Naive thymus-derived CD4-positive, alpha-beta T cell (primary cell): ENCODE measurements around the gene LPP. TPM values are rescaled to one million over a fixed set of nuclear protein-coding genes. Genes with fewer than 3 reads are reported as not detected.

Experiments
- ATAC-seq: fragments of 150-1000 bp; cut with Tn5 transposase; 2 replicates; pipeline ENCODE4 v1.10.0; 2021; ENCODE audit warnings: mild to moderate bottlenecking, moderate library complexity
- CTCF ChIA-PET: fragments of 350-600 bp; sonication (Branson Sonifier 250); formaldehyde crosslinking; loops from one replicate; lab custom pipeline; 2021; ENCODE audit warnings: antibody characterized with exemption; lab: Charles Lee
- POLR2A ChIA-PET: fragments of 350-600 bp; sonication (Branson Sonifier 250); formaldehyde crosslinking; loops from one replicate; lab custom pipeline; 2021; ENCODE audit warnings: antibody characterized with exemption, inconsistent platforms; lab: Charles Lee
- DNase-seq, 9 donors: peaks; one replicate each; pipeline versions ENCODE4 v3.0.0 to v3.0.0-alpha.2; 2020 to 2022; ENCODE audit warnings: mixed read lengths in 1 of 9
- H3K27ac ChIP-seq: one replicate; pipeline ENCODE4 v1.7.0; 2013; ENCODE audit warnings: mild to moderate bottlenecking, low read depth, low read length, moderate library complexity
- H3K27me3 ChIP-seq, 2 donors: one replicate each; pipeline ENCODE4 v1.7.0; 2013; ENCODE audit warnings: low read length in 2 of 2, mild to moderate bottlenecking in 2 of 2, moderate library complexity in 2 of 2; ENCODE audit not compliant: control insufficient read depth in 2 of 2, insufficient read depth in 2 of 2
- H3K36me3 ChIP-seq, 3 experiments: 1 replicate in 2 of 3; 2 replicates in 1 of 3; pipeline ENCODE4 v1.7.0; 2013; ENCODE audit warnings: low read length in 3 of 3, mild to moderate bottlenecking in 3 of 3, moderate library complexity in 1 of 3; ENCODE audit not compliant: insufficient read depth in 3 of 3, control insufficient read depth in 2 of 3
- H3K4me1 ChIP-seq, 2 donors: one replicate each; pipeline ENCODE4 v1.7.0; 2013; ENCODE audit warnings: low read length in 2 of 2, mild to moderate bottlenecking in 2 of 2, moderate library complexity in 1 of 2; ENCODE audit not compliant: control insufficient read depth in 2 of 2, insufficient read depth in 2 of 2
- H3K4me3 ChIP-seq: 2 replicates; pipeline ENCODE4 v1.7.0; 2013; ENCODE audit warnings: mild to moderate bottlenecking, low read length
- H3K9me3 ChIP-seq, 3 experiments: 1 replicate in 2 of 3; 2 replicates in 1 of 3; pipeline ENCODE4 v1.7.0; 2013; ENCODE audit warnings: low read length in 3 of 3; ENCODE audit not compliant: control insufficient read depth in 2 of 3
- H3K27ac Mint-ChIP-seq, 9 donors: one replicate each; pipeline ENCODE4 v1.8.0; 2020 to 2022; ENCODE audit warnings: mixed read lengths in 9 of 9, mild to moderate bottlenecking in 8 of 9, moderate library complexity in 5 of 9, inconsistent platforms in 2 of 9
- H3K27me3 Mint-ChIP-seq, 5 donors: one replicate each; pipeline ENCODE4 v1.8.0; 2021 to 2022; ENCODE audit warnings: mixed read lengths in 5 of 5, mild to moderate bottlenecking in 1 of 5
- H3K36me3 Mint-ChIP-seq, 5 donors: one replicate each; pipeline ENCODE4 v1.8.0; 2020 to 2022; ENCODE audit warnings: mixed read lengths in 5 of 5, mild to moderate bottlenecking in 3 of 5, inconsistent platforms in 1 of 5
- H3K4me1 Mint-ChIP-seq, 7 donors: one replicate each; pipeline ENCODE4 v1.8.0; 2020 to 2022; ENCODE audit warnings: mixed read lengths in 7 of 7, mild to moderate bottlenecking in 3 of 7, inconsistent platforms in 1 of 7
- H3K4me3 Mint-ChIP-seq, 10 donors: one replicate each; pipeline ENCODE4 v1.8.0; 2020 to 2022; ENCODE audit warnings: mild to moderate bottlenecking in 10 of 10, mixed read lengths in 10 of 10, moderate library complexity in 6 of 10, inconsistent platforms in 2 of 10
- H3K9me3 Mint-ChIP-seq, 11 donors: one replicate each; pipeline ENCODE4 v1.8.0; 2020 to 2022; ENCODE audit warnings: mixed read lengths in 11 of 11, mild to moderate bottlenecking in 4 of 11, inconsistent platforms in 1 of 11, moderate library complexity in 1 of 11
- intact Hi-C, 2 donors: fragments of 100-400 bp; cut with micrococcal nuclease; formaldehyde crosslinking; loops; one replicate each; pipeline ENCODE4 v1.15.1; 2023
- polyA plus RNA-seq, 2 donors: library from polyadenylated mRNA; unstranded; fragments of 300-500 nt; fragmentation: Illumina TruSeq; gene quantifications; one replicate each; pipeline ENCODE4 v1.2.3, GENCODE V29; 2021
- total RNA-seq, 6 experiments: library from RNA in 5 of 6; stranded (reverse) in 5 of 6; gene quantifications; 1 replicate in 5 of 6; 2 replicates in 1 of 6; pipeline ENCODE4 v1.2.3 and lab custom pipeline; 2021 to 2026

LPP gene
- total and polyA plus RNA-seq, 7 experiments from 2014 or later, result 10.3 to 95.2 (median 19.5) TPM

- POLR2A ChIA-PET, result no interaction called here
These were observed 197.7 kb downstream of the LPP start for GRCh38 chr3:188351648-188352047.

GRCh38 chr3:188352196-188352927 lies 198.4 kb downstream of the LPP start:
- no peaks in the 10 kb centered on the region for H3K36me3 ChIP-seq
- Mint-ChIP-seq H3K4me3 (no peak overlapping the region), H3K27ac (no peak overlapping the region), H3K27me3 (peaks cover 0 to 2% (median 0%) of the 10 kb centered on the region in 5 donors), H3K4me1 (peaks cover 0 to 12% (median 8%) of the 10 kb centered on the region in 7 donors), H3K9me3 (no peaks in the 10 kb centered on the region), H3K36me3 (peaks cover 0 to 22% (median 5%) of the 10 kb centered on the region in 5 donors)
- H3K4me1 ChIP-seq, result no peaks in the 10 kb centered on the region
- H3K27me3 ChIP-seq, result no peaks in the 10 kb centered on the region
- CTCF ChIA-PET, result no interaction called here
- no peak overlapping the region for H3K4me3 ChIP-seq
- no peak for ATAC-seq
- POLR2A ChIA-PET, result no interaction called here
- intact Hi-C loops, result loop anchor here in 1 of 2 donors (10.0 kb wide), 1 partner anchor 792 kb away; no protein-coding TSS in a partner anchor
- no peaks in the 10 kb centered on the region for H3K9me3 ChIP-seq
- DNase-seq, result no peak
- no peak overlapping the region for H3K27ac ChIP-seq

More at GRCh38 chr3:188351648-188352047, 197.7 kb downstream of the LPP start:
- H3K4me3 ChIP-seq, result no peak overlapping the region
- DNase-seq (no peak), ATAC-seq (no peak)
- intact Hi-C loops, result loop anchor here in 1 of 2 donors (10.0 kb wide), 1 partner anchor 793 kb away; no protein-coding TSS in a partner anchor
- H3K4me1 ChIP-seq, result no peaks in the 10 kb centered on the region
- H3K9me3 ChIP-seq, result no peaks in the 10 kb centered on the region
- H3K36me3 ChIP-seq, result no peaks in the 10 kb centered on the region
- Mint-ChIP-seq H3K36me3 (peaks cover 0 to 22% (median 9%) of the 10 kb centered on the region in 5 donors), H3K4me3 (no peak overlapping the region), H3K27ac (no peak overlapping the region), H3K4me1 (peaks cover 0 to 12% (median 8%) of the 10 kb centered on the region in 7 donors), H3K27me3 (peaks cover 0 to 2% (median 0%) of the 10 kb centered on the region in 5 donors), H3K9me3 (no peaks in the 10 kb centered on the region)
- CTCF ChIA-PET, result interaction anchor here (1.2 kb wide), 1 partner anchor 611 kb away, joined by 3 read pairs; no protein-coding TSS in a partner anchor
- H3K27me3 ChIP-seq, result no peaks in the 10 kb centered on the region
- H3K27ac ChIP-seq, result no peak overlapping the region

- no peaks in the 10 kb centered on the region for H3K36me3 ChIP-seq
- no peaks in the 10 kb centered on the region for H3K9me3 Mint-ChIP-seq
- H3K27ac Mint-ChIP-seq, result no peak overlapping the region
- no peak for DNase-seq
- no peak overlapping the region for H3K27ac ChIP-seq
- intact Hi-C loops, result loop anchor here in 1 of 2 donors (10.0 kb wide), 1 partner anchor 791 kb away; no protein-coding TSS in a partner anchor
- H3K27me3 Mint-ChIP-seq, result peaks cover 0 to 3% (median 0%) of the 10 kb centered on the region in 5 donors
- ATAC-seq, result no peak
- peaks cover 4 to 10% of the 10 kb centered on the region in 2 donors for H3K4me1 ChIP-seq
- H3K9me3 ChIP-seq, result no peaks in the 10 kb centered on the region
- POLR2A ChIA-PET, result no interaction called here
- peaks cover 7 to 19% (median 15%) of the 10 kb centered on the region in 7 donors for H3K4me1 Mint-ChIP-seq
- H3K36me3 Mint-ChIP-seq, result peaks cover 0 to 22% (median 0%) of the 10 kb centered on the region in 5 donors
- H3K4me3 Mint-ChIP-seq, result no peak overlapping the region
- CTCF ChIA-PET, result no interaction called here
- H3K27me3 ChIP-seq, result no peaks in the 10 kb centered on the region
- no peak overlapping the region for H3K4me3 ChIP-seq
These were observed 199.5 kb downstream of the LPP start for GRCh38 chr3:188353426-188353825.

- H3K27me3 Mint-ChIP-seq, result peaks cover 0 to 4% (median 0%) of the 10 kb centered on the region in 5 donors
- ChIA-PET POLR2A (interaction anchor here (1.1 kb wide), 1 partner anchor 206 kb away, joined by 4 read pairs; no protein-coding TSS in a partner anchor), CTCF (no interaction called here)
- Histone ChIP-seq H3K9me3 (no peaks in the 10 kb centered on the region), H3K4me1 (peaks cover 31 to 32% of the 10 kb centered on the region in 2 donors), H3K36me3 (no peaks in the 10 kb centered on the region), H3K27me3 (no peaks in the 10 kb centered on the region), H3K4me3 (peak overlapping the region; percentile 8), H3K27ac (peak overlapping the region; percentile 45)
- peaks cover 31 to 58% (median 47%) of the 10 kb centered on the region in 7 donors for H3K4me1 Mint-ChIP-seq
- DNase-seq (peak in 7 of 9 donors; percentile 11 to 56 (median 44)), ATAC-seq (peak; percentile 85)
- intact Hi-C loops, result loop anchor here in 1 of 2 donors (2.0 to 10.0 kb wide), 3 partner anchors 36 to 786 kb away; no protein-coding TSS in a partner anchor
- H3K4me3 Mint-ChIP-seq, result peak overlapping the region; percentile 53 to 82 (median 69)
- peaks cover 0 to 22% (median 1%) of the 10 kb centered on the region in 5 donors for H3K36me3 Mint-ChIP-seq
- peak overlapping the region; percentile 31 to 95 (median 82) for H3K27ac Mint-ChIP-seq
- H3K9me3 Mint-ChIP-seq, result no peaks in the 10 kb centered on the region
These were observed 205.0 kb downstream of the LPP start for GRCh38 chr3:188358787-188359493.

GRCh38 chr3:188360364-188360881 lies 206.5 kb downstream of the LPP start:
- H3K4me3 Mint-ChIP-seq, result peak overlapping the region in 6 of 10 donors; percentile 28 to 74 (median 64)
- ChIA-PET CTCF (no interaction called here), POLR2A (interaction anchor here (0.6 to 0.9 kb wide), 2 partner anchors 612 to 618 kb away, joined by 3 read pairs; no protein-coding TSS in a partner anchor)
- no peak overlapping the region for H3K4me3 ChIP-seq
- peak overlapping the region in 7 of 9 donors; percentile 32 to 86 (median 82) for H3K27ac Mint-ChIP-seq
- H3K4me1 ChIP-seq, result peaks cover 31 to 32% of the 10 kb centered on the region in 2 donors
- H3K27ac ChIP-seq, result no peak overlapping the region
- H3K4me1 Mint-ChIP-seq, result peaks cover 31 to 70% (median 47%) of the 10 kb centered on the region in 7 donors
- no peaks in the 10 kb centered on the region for H3K27me3 ChIP-seq
- no peak for ATAC-seq
- H3K9me3 Mint-ChIP-seq, result no peaks in the 10 kb centered on the region
- DNase-seq, result no peak
- peaks cover 0 to 22% (median 5%) of the 10 kb centered on the region in 5 donors for H3K36me3 Mint-ChIP-seq
- peaks cover 0 to 4% (median 0%) of the 10 kb centered on the region in 5 donors for H3K27me3 Mint-ChIP-seq
- intact Hi-C loops, result no loop called here
- H3K9me3 ChIP-seq, result no peaks in the 10 kb centered on the region
- no peaks in the 10 kb centered on the region for H3K36me3 ChIP-seq

- ATAC-seq (no peak), DNase-seq (no peak)
- no peaks in the 10 kb centered on the region for H3K36me3 ChIP-seq
- ChIA-PET POLR2A (interaction anchor here (0.5 kb wide), 1 partner anchor 776 kb away, joined by 3 read pairs; no protein-coding TSS in a partner anchor), CTCF (interaction anchor here (1.3 kb wide), 1 partner anchor 622 kb away, joined by 3 read pairs; no protein-coding TSS in a partner anchor)
- peaks cover 31 to 32% of the 10 kb centered on the region in 2 donors for H3K4me1 ChIP-seq
- H3K9me3 ChIP-seq, result no peaks in the 10 kb centered on the region
- peak overlapping the region in 7 of 10 donors; percentile 7 to 71 (median 52) for H3K4me3 Mint-ChIP-seq
- intact Hi-C loops, result no loop called here
- peaks cover 0 to 2% (median 0%) of the 10 kb centered on the region in 5 donors for H3K27me3 Mint-ChIP-seq
- H3K9me3 Mint-ChIP-seq, result no peaks in the 10 kb centered on the region
- H3K36me3 Mint-ChIP-seq, result peaks cover 0 to 18% (median 5%) of the 10 kb centered on the region in 5 donors
- no peak overlapping the region for H3K4me3 ChIP-seq
- H3K27ac Mint-ChIP-seq, result peak overlapping the region in 5 of 9 donors; percentile 63 to 83 (median 64)
- peaks cover 31 to 70% (median 47%) of the 10 kb centered on the region in 7 donors for H3K4me1 Mint-ChIP-seq
- H3K27ac ChIP-seq, result no peak overlapping the region
- H3K27me3 ChIP-seq, result no peaks in the 10 kb centered on the region
These were observed 207.9 kb downstream of the LPP start for GRCh38 chr3:188361888-188362287.
